ENCODE data around the gene MBTD1. TPM values are rescaled to one million over a fixed set of nuclear protein-coding genes. Genes with fewer than 3 reads are reported as not detected.
A peak's percentile ranks its signal among the peaks of the same experiment; 100 is the strongest.

MBTD1 gene
- total and polyA plus RNA-seq, 5 donors from 2014 or later: 4.3 to 27.4 (median 6.0) TPM

- DNase-seq: peak; percentile 50 to 67 (median 62)
- Mint-ChIP-seq H3K9me3 (no peaks in the 10 kb centered on the region), H3K27me3 (no peaks in the 10 kb centered on the region), H3K27ac (peak overlapping the region; percentile 67 to 79 (median 69)), H3K36me3 (peaks cover 23% of the 10 kb centered on the region), H3K4me1 (peaks cover 5 to 39% (median 20%) of the 10 kb centered on the region in 4 donors), H3K4me3 (peak overlapping the region; percentile 74 to 89 (median 84))
- Histone ChIP-seq H3K9me3 (ENCODE audit: control insufficient read depth in 2 of 2, low read length in 2 of 2) (no peaks in the 10 kb centered on the region), H3K27me3 (ENCODE audit: control insufficient read depth, insufficient read depth, low read length) (no peaks in the 10 kb centered on the region), H3K27ac (ENCODE audit: insufficient read depth, low read length, poor library complexity, severe bottlenecking) (peak overlapping the region; percentile 83), H3K4me3 (ENCODE audit: low read depth, low read length) (peak overlapping the region; percentile 67), H3K36me3 (ENCODE audit: control insufficient read depth, insufficient read depth, low read length) (peaks cover 15% of the 10 kb centered on the region), H3K4me1 (ENCODE audit: control insufficient read depth, insufficient read depth, low read length, poor library complexity, severe bottlenecking) (peaks cover 7% of the 10 kb centered on the region)
- ATAC-seq (ENCODE audit: low read depth in 2 of 2): peak; percentile 56 to 57
Measured at GRCh38 chr17:51166987-51167931, 92.6 kb downstream of the MBTD1 start.

GRCh38 chr17:51166198-51166986 is 93.5 kb downstream of the MBTD1 start, which contains the start of gene NME2:
NME2 (plus strand) TSS chr17:51166411; CDS start chr17:51166831, 420 bp downstream.
- Mint-ChIP-seq H3K27me3 (no peaks in the 10 kb centered on the region), H3K36me3 (peaks cover 27% of the 10 kb centered on the region), H3K27ac (peak within 1 kb of the TSS; percentile 98 to 99 (median 99)), H3K4me1 (peaks cover 5 to 39% (median 20%) of the 10 kb centered on the region in 4 donors), H3K4me3 (peak within 1 kb of the TSS; percentile 91 to 98 (median 94)), H3K9me3 (no peaks in the 10 kb centered on the region)
- DNase-seq: peak; percentile 58 to 82 (median 65)
- H3K36me3 ChIP-seq (ENCODE audit: control insufficient read depth, insufficient read depth, low read length): peaks cover 20% of the 10 kb centered on the region
- ATAC-seq (ENCODE audit: low read depth in 2 of 2): peak; percentile 76 to 77
- no peaks in the 10 kb centered on the region for H3K9me3 ChIP-seq (ENCODE audit: control insufficient read depth in 2 of 2, low read length in 2 of 2)
- H3K27ac ChIP-seq (ENCODE audit: insufficient read depth, low read length, poor library complexity, severe bottlenecking): peak within 1 kb of the TSS; percentile 83
- no peaks in the 10 kb centered on the region for H3K27me3 ChIP-seq (ENCODE audit: control insufficient read depth, insufficient read depth, low read length)
- H3K4me1 ChIP-seq (ENCODE audit: control insufficient read depth, insufficient read depth, low read length, poor library complexity, severe bottlenecking): peaks cover 7% of the 10 kb centered on the region
- H3K4me3 ChIP-seq (ENCODE audit: low read depth, low read length): peak within 1 kb of the TSS; percentile 75

GRCh38 chr17:51165680-51166197 is 94.1 kb downstream of the MBTD1 start:
- H3K4me1 Mint-ChIP-seq: peaks cover 0 to 35% (median 20%) of the 10 kb centered on the region in 4 donors
- peak overlapping the region; percentile 91 to 98 (median 94) for H3K4me3 Mint-ChIP-seq
- no peaks in the 10 kb centered on the region for H3K9me3 Mint-ChIP-seq
- H3K36me3 ChIP-seq (ENCODE audit: control insufficient read depth, insufficient read depth, low read length): peaks cover 23% of the 10 kb centered on the region
- ATAC-seq (ENCODE audit: low read depth in 2 of 2) (peak; percentile 19 to 22), DNase-seq (peak in 1 of 3 donors; percentile 45)
- H3K27me3 ChIP-seq (ENCODE audit: control insufficient read depth, insufficient read depth, low read length): no peaks in the 10 kb centered on the region
- H3K27ac ChIP-seq (ENCODE audit: insufficient read depth, low read length, poor library complexity, severe bottlenecking): peak overlapping the region; percentile 83
- peak overlapping the region; percentile 98 to 99 (median 99) for H3K27ac Mint-ChIP-seq
- H3K27me3 Mint-ChIP-seq: no peaks in the 10 kb centered on the region
- H3K9me3 ChIP-seq (ENCODE audit: control insufficient read depth in 2 of 2, low read length in 2 of 2): no peaks in the 10 kb centered on the region
- peaks cover 26% of the 10 kb centered on the region for H3K36me3 Mint-ChIP-seq
- peak overlapping the region; percentile 75 for H3K4me3 ChIP-seq (ENCODE audit: low read depth, low read length)
- H3K4me1 ChIP-seq (ENCODE audit: control insufficient read depth, insufficient read depth, low read length, poor library complexity, severe bottlenecking): peaks cover 7% of the 10 kb centered on the region

GRCh38 chr17:51164911-51165679 is 94.8 kb downstream of the MBTD1 start:
- H3K4me1 Mint-ChIP-seq: peaks cover 0 to 35% (median 20%) of the 10 kb centered on the region in 4 donors
- peak overlapping the region; percentile 98 to 99 (median 99) for H3K27ac Mint-ChIP-seq
- Histone ChIP-seq H3K4me3 (ENCODE audit: low read depth, low read length) (no peak overlapping the region), H3K27ac (ENCODE audit: insufficient read depth, low read length, poor library complexity, severe bottlenecking) (peak overlapping the region; percentile 83), H3K9me3 (ENCODE audit: control insufficient read depth in 2 of 2, low read length in 2 of 2) (no peaks in the 10 kb centered on the region), H3K36me3 (ENCODE audit: control insufficient read depth, insufficient read depth, low read length) (peaks cover 24% of the 10 kb centered on the region), H3K27me3 (ENCODE audit: control insufficient read depth, insufficient read depth, low read length) (no peaks in the 10 kb centered on the region), H3K4me1 (ENCODE audit: control insufficient read depth, insufficient read depth, low read length, poor library complexity, severe bottlenecking) (peaks cover 7% of the 10 kb centered on the region)
- H3K4me3 Mint-ChIP-seq: peak overlapping the region; percentile 91 to 98 (median 94)
- H3K9me3 Mint-ChIP-seq: no peaks in the 10 kb centered on the region
- H3K36me3 Mint-ChIP-seq: peaks cover 30% of the 10 kb centered on the region
- no peak for DNase-seq
- H3K27me3 Mint-ChIP-seq: no peaks in the 10 kb centered on the region
- ATAC-seq (ENCODE audit: low read depth in 2 of 2): no peak

- no peaks in the 10 kb centered on the region for H3K9me3 ChIP-seq (ENCODE audit: control insufficient read depth in 2 of 2, low read length in 2 of 2)
- H3K4me3 ChIP-seq (ENCODE audit: low read depth, low read length): no peak overlapping the region
- peaks cover 22% of the 10 kb centered on the region for H3K36me3 ChIP-seq (ENCODE audit: control insufficient read depth, insufficient read depth, low read length)
- Mint-ChIP-seq H3K36me3 (peaks cover 27% of the 10 kb centered on the region), H3K27me3 (no peaks in the 10 kb centered on the region), H3K9me3 (no peaks in the 10 kb centered on the region), H3K4me1 (peaks cover 0 to 13% (median 12%) of the 10 kb centered on the region in 4 donors), H3K27ac (peak overlapping the region in 1 of 3 donors; percentile 62), H3K4me3 (no peak overlapping the region)
- DNase-seq (no peak), ATAC-seq (ENCODE audit: low read depth in 2 of 2) (no peak)
- no peak overlapping the region for H3K27ac ChIP-seq (ENCODE audit: insufficient read depth, low read length, poor library complexity, severe bottlenecking)
- H3K4me1 ChIP-seq (ENCODE audit: control insufficient read depth, insufficient read depth, low read length, poor library complexity, severe bottlenecking): no peaks in the 10 kb centered on the region
- no peaks in the 10 kb centered on the region for H3K27me3 ChIP-seq (ENCODE audit: control insufficient read depth, insufficient read depth, low read length)
Measured at GRCh38 chr17:51161541-51161940, 98.3 kb downstream of the MBTD1 start.

GRCh38 chr17:51159604-51160003 is 100.2 kb downstream of the MBTD1 start:
- peaks cover 22% of the 10 kb centered on the region for H3K36me3 ChIP-seq (ENCODE audit: control insufficient read depth, insufficient read depth, low read length)
- H3K27ac ChIP-seq (ENCODE audit: insufficient read depth, low read length, poor library complexity, severe bottlenecking): no peak overlapping the region
- peaks cover 30% of the 10 kb centered on the region for H3K36me3 Mint-ChIP-seq
- H3K27me3 Mint-ChIP-seq: no peaks in the 10 kb centered on the region
- no peaks in the 10 kb centered on the region for H3K27me3 ChIP-seq (ENCODE audit: control insufficient read depth, insufficient read depth, low read length)
- no peak for ATAC-seq (ENCODE audit: low read depth in 2 of 2)
- no peaks in the 10 kb centered on the region for H3K9me3 ChIP-seq (ENCODE audit: control insufficient read depth in 2 of 2, low read length in 2 of 2)
- H3K4me3 Mint-ChIP-seq: peak overlapping the region in 1 of 4 donors; percentile 79
- H3K4me3 ChIP-seq (ENCODE audit: low read depth, low read length): no peak overlapping the region
- peaks cover 0 to 10% (median 4%) of the 10 kb centered on the region in 4 donors for H3K4me1 Mint-ChIP-seq
- no peaks in the 10 kb centered on the region for H3K9me3 Mint-ChIP-seq
- peak overlapping the region in 1 of 3 donors; percentile 69 for H3K27ac Mint-ChIP-seq
- no peak for DNase-seq
- H3K4me1 ChIP-seq (ENCODE audit: control insufficient read depth, insufficient read depth, low read length, poor library complexity, severe bottlenecking): peaks cover 3% of the 10 kb centered on the region
